ENCODE data around the gene ANTXR2.

- TF ChIP-seq POLR2A (IDR thresholded peaks at IDR 0.05) (no peak), CTCF (IDR thresholded peaks at IDR 0.05) (no peak)
Observed at GRCh38 chr4:79851625-79852304, 221.3 kb downstream of the ANTXR2 start.
